PC-3 (cell line): ENCODE measurements around the gene MAMLD1.

Experiments
- EZH2 ChIP-seq: fragments of 300-600 bp; sonication (generic); IDR thresholded peaks from one replicate; pipeline ENCODE4 v1.6.1; 2017; ENCODE audit warnings: antibody characterized with exemption, mild to moderate bottlenecking, low read length; ENCODE audit not compliant: unreplicated experiment
- TF ChIP-seq, protein P1 (sequence below): fragments of 300-600 bp; sonication (generic); conservative IDR thresholded peaks from 2 replicates; pipeline ENCODE4 v1.5.1; 2017; ENCODE audit warnings: antibody characterized with exemption, low read depth, mild to moderate bottlenecking, low read length

DNA sequence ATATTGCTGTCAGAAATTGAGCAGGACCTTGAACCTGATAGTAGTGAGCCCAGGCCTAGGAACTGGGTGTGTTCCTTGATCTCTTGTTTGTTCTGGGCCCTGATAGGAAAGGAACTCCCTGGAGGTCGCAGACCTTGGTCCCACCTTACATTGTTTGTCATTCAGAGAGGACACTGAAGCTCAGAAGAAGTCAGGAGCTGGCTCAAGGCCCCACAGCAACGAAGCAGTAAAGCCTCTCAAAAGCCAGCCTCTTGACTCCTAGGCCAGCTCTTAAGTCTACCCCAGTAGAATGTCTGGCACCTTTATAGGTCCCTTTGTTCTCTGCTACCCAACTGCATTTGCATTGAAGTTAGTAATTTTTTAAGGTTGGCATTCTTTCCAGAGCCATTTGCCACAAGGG, 46.8 kb downstream of the MAMLD1 start:
- TF ChIP-seq, protein P1, sequence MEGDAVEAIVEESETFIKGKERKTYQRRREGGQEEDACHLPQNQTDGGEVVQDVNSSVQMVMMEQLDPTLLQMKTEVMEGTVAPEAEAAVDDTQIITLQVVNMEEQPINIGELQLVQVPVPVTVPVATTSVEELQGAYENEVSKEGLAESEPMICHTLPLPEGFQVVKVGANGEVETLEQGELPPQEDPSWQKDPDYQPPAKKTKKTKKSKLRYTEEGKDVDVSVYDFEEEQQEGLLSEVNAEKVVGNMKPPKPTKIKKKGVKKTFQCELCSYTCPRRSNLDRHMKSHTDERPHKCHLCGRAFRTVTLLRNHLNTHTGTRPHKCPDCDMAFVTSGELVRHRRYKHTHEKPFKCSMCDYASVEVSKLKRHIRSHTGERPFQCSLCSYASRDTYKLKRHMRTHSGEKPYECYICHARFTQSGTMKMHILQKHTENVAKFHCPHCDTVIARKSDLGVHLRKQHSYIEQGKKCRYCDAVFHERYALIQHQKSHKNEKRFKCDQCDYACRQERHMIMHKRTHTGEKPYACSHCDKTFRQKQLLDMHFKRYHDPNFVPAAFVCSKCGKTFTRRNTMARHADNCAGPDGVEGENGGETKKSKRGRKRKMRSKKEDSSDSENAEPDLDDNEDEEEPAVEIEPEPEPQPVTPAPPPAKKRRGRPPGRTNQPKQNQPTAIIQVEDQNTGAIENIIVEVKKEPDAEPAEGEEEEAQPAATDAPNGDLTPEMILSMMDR: no peak
- no peak for TF ChIP-seq EZH2
